ENCODE results near the gene RAI14.

The RAI14 gene

GRCh38 chr5:34680896-34681295, 24.8 kb downstream of the RAI14 start:
- no peak for DNase-seq

- no peak for DNase-seq
Observed at GRCh38 chr5:34682926-34683623, 26.9 kb downstream of the RAI14 start.

GRCh38 chr5:34684281-34684979, 28.3 kb downstream of the RAI14 start:
- DNase-seq, result no peak

GRCh38 chr5:34684980-34685352, 28.8 kb downstream of the RAI14 start:
- no peak for DNase-seq

- DNase-seq, result no peak
Observed at GRCh38 chr5:34685485-34686165, 29.5 kb downstream of the RAI14 start.

GRCh38 chr5:34686762-34687268, 30.7 kb downstream of the RAI14 start:
- DNase-seq, result no peak

- DNase-seq, result no peak
Observed at GRCh38 chr5:34687269-34688011, 31.3 kb downstream of the RAI14 start.

GRCh38 chr5:34688015-34688810, 32.1 kb downstream of the RAI14 start:
- no peak for DNase-seq

GRCh38 chr5:34690301-34690700, 34.2 kb downstream of the RAI14 start:
- no peak for DNase-seq

GRCh38 chr5:34690898-34691297, 34.8 kb downstream of the RAI14 start:
- no peak for DNase-seq

GRCh38 chr5:34691326-34691725, 35.2 kb downstream of the RAI14 start:
- no peak for DNase-seq

- DNase-seq, result no peak
Observed at GRCh38 chr5:34692786-34693185, 36.7 kb downstream of the RAI14 start.

- no peak for DNase-seq
Observed at GRCh38 chr5:34694012-34694411, 37.9 kb downstream of the RAI14 start.

- no peak for DNase-seq
Observed at GRCh38 chr5:34694685-34695084, 38.6 kb downstream of the RAI14 start.

- DNase-seq, result no peak
Observed at GRCh38 chr5:34695275-34696027, 39.3 kb downstream of the RAI14 start.

- no peak for DNase-seq
Observed at GRCh38 chr5:34697308-34698108, 41.4 kb downstream of the RAI14 start.

GRCh38 chr5:34698109-34698419, 41.9 kb downstream of the RAI14 start:
- no peak for DNase-seq

GRCh38 chr5:34698754-34699153, 42.6 kb downstream of the RAI14 start:
- no peak for DNase-seq

- no peak for DNase-seq
Observed at GRCh38 chr5:34699155-34700077, 43.3 kb downstream of the RAI14 start.

GRCh38 chr5:34700078-34700452, 43.9 kb downstream of the RAI14 start:
- DNase-seq, result no peak
